ENCODE data around the gene FAM171A1.

GRCh38 chr10:15334650-15335323 is 36.3 kb downstream of the FAM171A1 start:
- TF ChIP-seq POLR2AphosphoS5 (IDR thresholded peaks at IDR 0.05; ENCODE audit: low read depth, low read length): no peak
- TF ChIP-seq CTCF (IDR thresholded peaks at IDR 0.05): no peak
- no peak for TF ChIP-seq EZH2phosphoT487 (IDR thresholded peaks at IDR 0.05; ENCODE audit: borderline replicate concordance, low read depth)
- no peak for TF ChIP-seq REST (IDR thresholded peaks at IDR 0.05; ENCODE audit: low read depth, low read length)
- no peak for TF ChIP-seq FOSL2 (IDR thresholded peaks at IDR 0.05; ENCODE audit: borderline replicate concordance, low read depth)
